GM10266 (cell line): ENCODE measurements around the gene KLHL36.
"Not testable (repeated sequence)": the region's sequence is repeated elsewhere in the genome, so short reads cannot be mapped to it uniquely, and the experiment has no call there.

Source experiments
- DNase-seq: peaks from one replicate; pipeline ENCODE4 v3.0.0; 2012; ENCODE audit errors: extremely low spot score
- CTCF ChIP-seq: IDR thresholded peaks from 2 replicates; pipeline ENCODE4 v1.5.1; 2012; ENCODE audit warnings: mild to moderate bottlenecking, low read depth; ENCODE audit not compliant: control insufficient read depth, insufficient read depth; ENCODE audit errors: missing control alignments

Gene KLHL36

GRCh38 chr16:84617041-84617790 is 31.1 kb upstream of the KLHL36 start:
- TF ChIP-seq CTCF = no peak

GRCh38 chr16:84617791-84618580 is 30.3 kb upstream of the KLHL36 start, which contains the start of gene COTL1:
Gene COTL1, minus strand, starts transcription at chr16:84618078. Its CDS starts 164 bp downstream, at chr16:84617914.
- TF ChIP-seq CTCF = no peak
- DNase-seq = peak; percentile 97

More at GRCh38 chr16:84617041-84617790, 31.1 kb upstream of the KLHL36 start:
- DNase-seq = peak; percentile 58

- TF ChIP-seq CTCF = no peak
Observed at GRCh38 chr16:84618581-84619460, 29.5 kb upstream of the KLHL36 start.

GRCh38 chr16:84620913-84621312 is 27.4 kb upstream of the KLHL36 start:
- not testable (repeated sequence) for DNase-seq

More at GRCh38 chr16:84618581-84619460, 29.5 kb upstream of the KLHL36 start:
- no peak for DNase-seq

- no peak for DNase-seq
- TF ChIP-seq CTCF = no peak
Observed at GRCh38 chr16:84625556-84625955, 22.8 kb upstream of the KLHL36 start.

- TF ChIP-seq CTCF = no peak
- no peak for DNase-seq
Observed at GRCh38 chr16:84628226-84628731, 20.0 kb upstream of the KLHL36 start.

GRCh38 chr16:84629580-84629979 is 18.7 kb upstream of the KLHL36 start:
- TF ChIP-seq CTCF = no peak
- no peak for DNase-seq
